ENCODE data around the gene DENND5A. TPM values are rescaled to one million over a fixed set of nuclear protein-coding genes. Genes with fewer than 3 reads are reported as not detected.
A peak's percentile ranks its signal among the peaks of the same experiment; 100 is the strongest.
"Not testable (repeated sequence)": the region's sequence is repeated elsewhere in the genome, so short reads cannot be mapped to it uniquely, and the experiment has no call there.

Gene DENND5A
- total and polyA plus RNA-seq, 4 donors, result 7.9 to 45.8 (median 18.2) TPM

- no peaks in the 10 kb centered on the region for H3K36me3 ChIP-seq (ENCODE audit: control insufficient read depth in 4 of 4, insufficient read depth in 3 of 4, low read depth in 1 of 4, low read length in 3 of 4)
- H3K4me3 ChIP-seq (ENCODE audit: low read depth in 1 of 3, low read length in 3 of 3), result peak overlapping the region; percentile 57 to 91 (median 91)
- peaks cover 0 to 11% (median under 1%) of the 10 kb centered on the region in 4 donors for H3K4me1 ChIP-seq (ENCODE audit: control insufficient read depth in 4 of 4, insufficient read depth in 4 of 4, low read length in 3 of 4)
- no peaks in the 10 kb centered on the region for H3K27me3 ChIP-seq (ENCODE audit: control insufficient read depth in 4 of 4, insufficient read depth in 4 of 4, low read length in 3 of 4)
- TF ChIP-seq FOXA1 (IDR thresholded peaks at IDR 0.05) (no peak), RAD21 (IDR thresholded peaks at IDR 0.05) (no peak), TAF1 (conservative IDR thresholded peaks at IDR 0.05) (no peak), YY1 (IDR thresholded peaks at IDR 0.05) (peak; percentile 46), ATF3 (IDR thresholded peaks at IDR 0.05) (no peak)
- peak overlapping the region; percentile 94 to 95 for H3K27ac ChIP-seq (ENCODE audit: low read depth in 1 of 2, low read length in 2 of 2)
- no peaks in the 10 kb centered on the region for H3K9me3 ChIP-seq (ENCODE audit: control insufficient read depth in 4 of 4, low read length in 3 of 4)
- H3K9ac ChIP-seq (ENCODE audit: low read depth in 1 of 2, low read length in 2 of 2), result peak overlapping the region; percentile 79 to 89
- peak; percentile 46 for DNase-seq (ENCODE audit: low spot score)
- under 1% methylated on average over 76 of the region's 76 CpGs for WGBS
Measured at GRCh38 chr11:9264316-9265210, 587 bp downstream of the DENND5A start.

- 7% methylated on average over 8 of the region's 9 CpGs for WGBS
- no peak for TF ChIP-seq ATF3 (IDR thresholded peaks at IDR 0.05)
- TF ChIP-seq JUND (IDR thresholded peaks at IDR 0.05), result peak in 1 of 2 donors; percentile 22
- no peaks in the 10 kb centered on the region for H3K9me3 ChIP-seq (ENCODE audit: control insufficient read depth in 4 of 4, low read length in 3 of 4)
- H3K4me3 ChIP-seq (ENCODE audit: low read depth in 1 of 3, low read length in 3 of 3), result peak overlapping the region; percentile 57 to 91 (median 91)
- H3K9ac ChIP-seq (ENCODE audit: low read depth in 1 of 2, low read length in 2 of 2), result peak overlapping the region; percentile 79 to 89
- H3K4me1 ChIP-seq (ENCODE audit: control insufficient read depth in 4 of 4, insufficient read depth in 4 of 4, low read length in 3 of 4), result peaks cover 0 to 11% (median under 1%) of the 10 kb centered on the region in 4 donors
- no peaks in the 10 kb centered on the region for H3K36me3 ChIP-seq (ENCODE audit: control insufficient read depth in 4 of 4, insufficient read depth in 3 of 4, low read depth in 1 of 4, low read length in 3 of 4)
- no peaks in the 10 kb centered on the region for H3K27me3 ChIP-seq (ENCODE audit: control insufficient read depth in 4 of 4, insufficient read depth in 4 of 4, low read length in 3 of 4)
- DNase-seq (ENCODE audit: low spot score), result no peak
- H3K27ac ChIP-seq (ENCODE audit: low read depth in 1 of 2, low read length in 2 of 2), result peak overlapping the region; percentile 94 to 95
Measured at GRCh38 chr11:9263840-9264315, 1.3 kb downstream of the DENND5A start.

- 79% methylated on average over 2 of the region's 2 CpGs for WGBS
- H3K9me3 ChIP-seq (ENCODE audit: control insufficient read depth in 4 of 4, low read length in 3 of 4); DNase-seq (ENCODE audit: low spot score); H3K27me3 ChIP-seq (ENCODE audit: control insufficient read depth in 4 of 4, insufficient read depth in 4 of 4, low read length in 3 of 4); H3K4me3 ChIP-seq (ENCODE audit: low read depth in 1 of 3, low read length in 3 of 3); H3K9ac ChIP-seq (ENCODE audit: low read depth in 1 of 2, low read length in 2 of 2); H3K27ac ChIP-seq (ENCODE audit: low read depth in 1 of 2, low read length in 2 of 2); H3K36me3 ChIP-seq (ENCODE audit: control insufficient read depth in 4 of 4, insufficient read depth in 3 of 4, low read depth in 1 of 4, low read length in 3 of 4): not testable (repeated sequence)
- peaks cover 0 to 11% (median under 1%) of the 10 kb centered on the region in 4 donors for H3K4me1 ChIP-seq (ENCODE audit: control insufficient read depth in 4 of 4, insufficient read depth in 4 of 4, low read length in 3 of 4)
Measured at GRCh38 chr11:9260838-9261146, 4.4 kb downstream of the DENND5A start.

- TF ChIP-seq YY1 (IDR thresholded peaks at IDR 0.05) (no peak), RAD21 (IDR thresholded peaks at IDR 0.05) (peak in 1 of 2 donors; percentile 38)
- no peaks in the 10 kb centered on the region for H3K9me3 ChIP-seq (ENCODE audit: control insufficient read depth in 4 of 4, low read length in 3 of 4)
- H3K4me3 ChIP-seq (ENCODE audit: low read depth in 1 of 3, low read length in 3 of 3), result no peak overlapping the region
- DNase-seq (ENCODE audit: low spot score), result no peak
- H3K27me3 ChIP-seq (ENCODE audit: control insufficient read depth in 4 of 4, insufficient read depth in 4 of 4, low read length in 3 of 4), result no peaks in the 10 kb centered on the region
- 73% methylated on average over 4 of the region's 4 CpGs for WGBS
- no peak overlapping the region for H3K27ac ChIP-seq (ENCODE audit: low read depth in 1 of 2, low read length in 2 of 2)
- H3K4me1 ChIP-seq (ENCODE audit: control insufficient read depth in 4 of 4, insufficient read depth in 4 of 4, low read length in 3 of 4), result peaks cover 0 to 7% (median under 1%) of the 10 kb centered on the region in 4 donors
- H3K9ac ChIP-seq (ENCODE audit: low read depth in 1 of 2, low read length in 2 of 2), result no peak overlapping the region
- peaks cover 0 to under 1% (median 0%) of the 10 kb centered on the region in 4 donors for H3K36me3 ChIP-seq (ENCODE audit: control insufficient read depth in 4 of 4, insufficient read depth in 3 of 4, low read depth in 1 of 4, low read length in 3 of 4)
Measured at GRCh38 chr11:9259981-9260837, 4.9 kb downstream of the DENND5A start.

- not testable (repeated sequence) for H3K9me3 ChIP-seq (ENCODE audit: control insufficient read depth in 4 of 4, low read length in 3 of 4); H3K27ac ChIP-seq (ENCODE audit: low read depth in 1 of 2, low read length in 2 of 2); H3K9ac ChIP-seq (ENCODE audit: low read depth in 1 of 2, low read length in 2 of 2); H3K4me1 ChIP-seq (ENCODE audit: control insufficient read depth in 4 of 4, insufficient read depth in 4 of 4, low read length in 3 of 4); H3K36me3 ChIP-seq (ENCODE audit: control insufficient read depth in 4 of 4, insufficient read depth in 3 of 4, low read depth in 1 of 4, low read length in 3 of 4); H3K4me3 ChIP-seq (ENCODE audit: low read depth in 1 of 3, low read length in 3 of 3); DNase-seq (ENCODE audit: low spot score); H3K27me3 ChIP-seq (ENCODE audit: control insufficient read depth in 4 of 4, insufficient read depth in 4 of 4, low read length in 3 of 4)
- WGBS, result 97% methylated on average over 4 of the region's 4 CpGs
Measured at GRCh38 chr11:9258279-9258678, 6.9 kb downstream of the DENND5A start.

Measured in liver (tissue), 9 donors.